22Rv1 (cell line): Measurements from ENCODE around the gene PGGT1B.
A peak's percentile ranks its signal among the peaks of the same experiment; 100 is the strongest.

ENCODE experiments used
- CTCF ChIP-seq: fragments of 450-650 bp; IDR thresholded peaks from 2 replicates; pipeline ENCODE4 v1.5.1; 2017; ENCODE audit warnings: mild to moderate bottlenecking
- ZFX ChIP-seq: fragments of 450-650 bp; IDR thresholded peaks from 2 replicates; pipeline ENCODE4 v1.6.1; 2017; ENCODE audit warnings: antibody characterized with exemption, borderline replicate concordance

- TF ChIP-seq CTCF = peak; percentile 27
- no peak for TF ChIP-seq ZFX
Measured at GRCh38 chr5:115296124-115297022, 33.7 kb upstream of the PGGT1B start, which contains the start of gene CCDC112.
